GM08714 (cell line): ENCODE data around the gene SMIM35.

Experiments used
- H3K4me3 ChIP-seq: fragments of 200-500 bp; sonication (Bioruptor generic); 2 replicates; pipeline ENCODE4 v1.5.1; 2014; ENCODE audit warnings: mild to moderate bottlenecking, low read length, inconsistent platforms
- ZNF274 ChIP-seq: IDR thresholded peaks from 2 replicates; pipeline ENCODE4 v1.6.1; 2012; ENCODE audit warnings: mild to moderate bottlenecking, low read depth, low read length

The SMIM35 gene

GRCh38 chr11:118061586-118062125, 25.1 kb downstream of the SMIM35 start:
- no peak overlapping the region for H3K4me3 ChIP-seq
- TF ChIP-seq ZNF274: no peak

GRCh38 chr11:118060869-118061268, 25.9 kb downstream of the SMIM35 start:
- no peak for TF ChIP-seq ZNF274
- no peak overlapping the region for H3K4me3 ChIP-seq

GRCh38 chr11:118060081-118060661, 26.6 kb downstream of the SMIM35 start:
- TF ChIP-seq ZNF274: no peak
- H3K4me3 ChIP-seq: no peak overlapping the region

- H3K4me3 ChIP-seq: no peak overlapping the region
- TF ChIP-seq ZNF274: no peak
Observed at GRCh38 chr11:118059246-118059940, 27.4 kb downstream of the SMIM35 start.

- no peak overlapping the region for H3K4me3 ChIP-seq
- TF ChIP-seq ZNF274: no peak
Observed at GRCh38 chr11:118058311-118059245, 28.2 kb downstream of the SMIM35 start.

GRCh38 chr11:118057251-118058145, 29.3 kb downstream of the SMIM35 start:
- no peak for TF ChIP-seq ZNF274
- no peak overlapping the region for H3K4me3 ChIP-seq

- no peak for TF ChIP-seq ZNF274
- H3K4me3 ChIP-seq: no peak overlapping the region
Observed at GRCh38 chr11:118056806-118057205, 30.0 kb downstream of the SMIM35 start.

GRCh38 chr11:118055966-118056365, 30.8 kb downstream of the SMIM35 start:
- no peak for TF ChIP-seq ZNF274
- no peak overlapping the region for H3K4me3 ChIP-seq

GRCh38 chr11:118054712-118055640, 31.8 kb downstream of the SMIM35 start:
- H3K4me3 ChIP-seq: no peak overlapping the region
- no peak for TF ChIP-seq ZNF274

- no peak for TF ChIP-seq ZNF274
- H3K4me3 ChIP-seq: no peak overlapping the region
Observed at GRCh38 chr11:118052581-118053206, 34.1 kb downstream of the SMIM35 start.

GRCh38 chr11:118051611-118052461, 34.9 kb downstream of the SMIM35 start:
- TF ChIP-seq ZNF274: no peak
- no peak overlapping the region for H3K4me3 ChIP-seq
